SK-N-SH treated with all-trans-retinoic acid at 6 μM for 48 hours (cell line): ENCODE results near the gene EGFL7.

Experiments
- ATAC-seq: fragments of 200-7000 bp; cut with Tn5 transposase; 3 replicates; pipeline ENCODE4 v1.9.1; 2020; ENCODE audit warnings: mild to moderate bottlenecking, moderate library complexity
- ARNTL ChIP-seq: fragments of 450-650 bp; formaldehyde crosslinking; IDR thresholded peaks from 2 replicates; pipeline ENCODE4 v1.5.0; 2020; ENCODE audit warnings: low read depth, mild to moderate bottlenecking, moderate library complexity, borderline replicate concordance
- BACH2 ChIP-seq: fragments of 250-450 bp; sonication (Bioruptor Pico); IDR thresholded peaks from 2 replicates; pipeline ENCODE4 v1.9.0; 2021; ENCODE audit warnings: mild to moderate bottlenecking, borderline replicate concordance
- CSDC2 ChIP-seq: fragments of 250-450 bp; sonication (Bioruptor Pico); IDR thresholded peaks from 2 replicates; pipeline ENCODE4 v1.5.0; 2020; ENCODE audit warnings: mild to moderate bottlenecking, moderate library complexity
- ESRRG ChIP-seq: fragments of 250-450 bp; sonication (Bioruptor Pico); IDR thresholded peaks from 2 replicates; pipeline ENCODE4 v1.6.1; 2021; ENCODE audit warnings: mild to moderate bottlenecking
- GLIS3 ChIP-seq: fragments of 250-450 bp; sonication (Bioruptor Pico); IDR thresholded peaks from 2 replicates; pipeline ENCODE4 v1.5.0; 2020; ENCODE audit warnings: mild to moderate bottlenecking, moderate library complexity
- ISL1 ChIP-seq: fragments of 250-450 bp; sonication (Bioruptor Pico); IDR thresholded peaks from 2 replicates; pipeline ENCODE4 v2.1.2; 2022; ENCODE audit warnings: mild to moderate bottlenecking, moderate library complexity
- OSR1 ChIP-seq: fragments of 250-450 bp; sonication (Bioruptor Pico); IDR thresholded peaks from 2 replicates; pipeline ENCODE4 v1.8.0; 2022; ENCODE audit warnings: moderate library complexity, mild to moderate bottlenecking, inconsistent platforms
- SNAI2 ChIP-seq: fragments of 250-450 bp; sonication (Bioruptor Pico); IDR thresholded peaks from 2 replicates; pipeline ENCODE4 v1.5.0; 2020; ENCODE audit warnings: mild to moderate bottlenecking, moderate library complexity
- TCF4 ChIP-seq: fragments of 250-450 bp; sonication (Bioruptor Pico); IDR thresholded peaks from 2 replicates; pipeline ENCODE4 v1.8.0; 2021; ENCODE audit warnings: mild to moderate bottlenecking, moderate library complexity, borderline replicate concordance
- TOX ChIP-seq: fragments of 250-450 bp; sonication (Bioruptor Pico); IDR thresholded peaks from 2 replicates; pipeline ENCODE4 v1.8.0; 2021; ENCODE audit warnings: mild to moderate bottlenecking, moderate library complexity, borderline replicate concordance
- ZC3H10 ChIP-seq: fragments of 250-450 bp; sonication (Bioruptor Pico); IDR thresholded peaks from 2 replicates; pipeline ENCODE4 v1.5.1; 2021; ENCODE audit warnings: mild to moderate bottlenecking, moderate library complexity
- ZFP3 ChIP-seq: fragments of 250-450 bp; sonication (Bioruptor Pico); IDR thresholded peaks from 2 replicates; pipeline ENCODE4 v1.5.0; 2020; ENCODE audit warnings: mild to moderate bottlenecking, moderate library complexity
- ZNF565 ChIP-seq: fragments of 450-650 bp; formaldehyde crosslinking; conservative IDR thresholded peaks from 2 replicates; pipeline ENCODE4 v1.5.0; 2020; ENCODE audit warnings: low read depth, mild to moderate bottlenecking, moderate library complexity
- ZNF70 ChIP-seq: fragments of 450-650 bp; formaldehyde crosslinking; IDR thresholded peaks from 2 replicates; pipeline ENCODE4 v1.5.0; 2020; ENCODE audit warnings: mild to moderate bottlenecking, moderate library complexity
- TF ChIP-seq, protein P1 (sequence below): fragments of 250-450 bp; sonication (Bioruptor Pico); IDR thresholded peaks from 2 replicates; pipeline ENCODE4 v1.8.0; 2020; ENCODE audit warnings: mild to moderate bottlenecking, moderate library complexity, borderline replicate concordance
- TF ChIP-seq, protein P2 (sequence below): fragments of 250-450 bp; sonication (Bioruptor Pico); IDR thresholded peaks from 2 replicates; pipeline ENCODE4 v1.5.1; 2020; ENCODE audit warnings: low read depth, mild to moderate bottlenecking, moderate library complexity
- TF ChIP-seq, protein P3 (sequence below): fragments of 250-450 bp; sonication (Bioruptor Pico); IDR thresholded peaks from 2 replicates; pipeline ENCODE4 v1.5.0; 2020; ENCODE audit warnings: mild to moderate bottlenecking, moderate library complexity
- TF ChIP-seq, protein P4 (sequence below): fragments of 250-450 bp; sonication (Bioruptor Pico); IDR thresholded peaks from 2 replicates; pipeline ENCODE4 v1.8.0; 2021; ENCODE audit warnings: low read depth, mild to moderate bottlenecking, moderate library complexity, borderline replicate concordance
- TF ChIP-seq, protein P5 (sequence below): fragments of 250-450 bp; sonication (Bioruptor Pico); IDR thresholded peaks from 2 replicates; pipeline ENCODE4 v1.5.1; 2021; ENCODE audit warnings: mild to moderate bottlenecking, moderate library complexity

EGFL7 gene

DNA sequence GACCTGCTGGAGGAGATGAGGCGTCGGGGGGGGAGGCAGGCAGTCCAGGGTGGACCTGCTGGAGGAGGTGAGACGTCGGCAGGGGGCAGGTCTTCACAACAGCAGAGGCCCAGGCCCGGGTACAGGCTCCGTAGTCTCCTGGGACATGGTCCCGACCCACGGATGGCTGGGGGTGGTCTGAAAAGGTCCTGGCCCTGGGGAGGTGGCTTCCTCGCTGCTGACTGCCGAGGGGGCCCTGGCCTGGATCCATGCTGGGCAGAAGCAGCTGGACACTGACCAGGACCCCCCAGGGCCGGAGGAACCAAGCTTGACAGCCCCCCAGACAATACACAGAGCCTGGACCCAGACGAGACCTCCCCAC lies 8.5 kb downstream of the EGFL7 start:
- no peak for ATAC-seq
- TF ChIP-seq BACH2 (no peak), ZFP3 (CRISPR knock-in tag) (no peak), SNAI2 (no peak), ARNTL (CRISPR knock-in tag) (no peak), TOX (no peak), OSR1 (CRISPR knock-in tag) (no peak), ZNF70 (CRISPR knock-in tag) (no peak), ISL1 (no peak)
- TF ChIP-seq, protein P1, sequence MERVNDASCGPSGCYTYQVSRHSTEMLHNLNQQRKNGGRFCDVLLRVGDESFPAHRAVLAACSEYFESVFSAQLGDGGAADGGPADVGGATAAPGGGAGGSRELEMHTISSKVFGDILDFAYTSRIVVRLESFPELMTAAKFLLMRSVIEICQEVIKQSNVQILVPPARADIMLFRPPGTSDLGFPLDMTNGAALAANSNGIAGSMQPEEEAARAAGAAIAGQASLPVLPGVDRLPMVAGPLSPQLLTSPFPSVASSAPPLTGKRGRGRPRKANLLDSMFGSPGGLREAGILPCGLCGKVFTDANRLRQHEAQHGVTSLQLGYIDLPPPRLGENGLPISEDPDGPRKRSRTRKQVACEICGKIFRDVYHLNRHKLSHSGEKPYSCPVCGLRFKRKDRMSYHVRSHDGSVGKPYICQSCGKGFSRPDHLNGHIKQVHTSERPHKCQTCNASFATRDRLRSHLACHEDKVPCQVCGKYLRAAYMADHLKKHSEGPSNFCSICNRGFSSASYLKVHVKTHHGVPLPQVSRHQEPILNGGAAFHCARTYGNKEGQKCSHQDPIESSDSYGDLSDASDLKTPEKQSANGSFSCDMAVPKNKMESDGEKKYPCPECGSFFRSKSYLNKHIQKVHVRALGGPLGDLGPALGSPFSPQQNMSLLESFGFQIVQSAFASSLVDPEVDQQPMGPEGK (CRISPR knock-in tag), result no peak

DNA sequence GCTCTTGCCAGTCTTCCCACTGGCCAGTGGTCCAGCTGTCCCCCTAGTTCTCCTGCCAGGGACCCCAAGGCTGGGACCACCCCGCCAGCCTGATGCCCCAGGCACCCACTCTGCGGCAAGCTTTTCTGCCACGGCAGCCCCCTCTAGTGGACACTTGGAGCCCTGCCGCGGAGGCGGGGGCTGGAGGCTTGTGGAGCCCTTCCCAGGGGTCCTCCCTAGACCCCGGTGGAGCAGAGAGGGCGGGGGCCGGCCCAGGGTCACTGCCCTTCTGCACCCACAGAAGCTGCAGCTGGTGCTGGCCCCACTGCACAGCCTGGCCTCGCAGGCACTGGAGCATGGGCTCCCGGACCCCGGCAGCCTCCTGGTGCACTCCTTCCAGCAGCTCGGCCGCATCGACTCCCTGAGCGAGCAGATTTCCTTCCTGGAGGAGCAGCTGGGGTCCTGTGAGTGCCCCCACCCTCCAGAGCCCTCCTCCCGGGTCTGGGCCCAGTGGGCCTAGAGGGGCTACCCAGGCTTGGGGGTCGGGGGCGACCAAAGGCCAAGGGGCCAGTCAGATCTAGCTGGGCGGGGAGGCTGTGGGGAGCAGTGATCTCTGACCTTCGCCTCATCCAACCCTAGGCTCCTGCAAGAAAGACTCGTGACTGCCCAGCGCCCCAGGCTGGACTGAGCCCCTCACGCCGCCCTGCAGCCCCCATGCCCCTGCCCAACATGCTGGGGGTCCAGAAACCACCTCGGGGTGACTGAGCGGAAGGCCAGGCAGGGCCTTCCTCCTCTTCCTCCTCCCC lies 9.1 kb downstream of the EGFL7 start:
- peak; percentile 69 for ATAC-seq
- TF ChIP-seq BACH2, result no peak
- TF ChIP-seq GLIS3 (CRISPR knock-in tag), result no peak
- no peak for TF ChIP-seq ARNTL (CRISPR knock-in tag)
- TF ChIP-seq ZC3H10, result no peak
- TF ChIP-seq ZFP3 (CRISPR knock-in tag), result no peak
- TF ChIP-seq, protein P2, sequence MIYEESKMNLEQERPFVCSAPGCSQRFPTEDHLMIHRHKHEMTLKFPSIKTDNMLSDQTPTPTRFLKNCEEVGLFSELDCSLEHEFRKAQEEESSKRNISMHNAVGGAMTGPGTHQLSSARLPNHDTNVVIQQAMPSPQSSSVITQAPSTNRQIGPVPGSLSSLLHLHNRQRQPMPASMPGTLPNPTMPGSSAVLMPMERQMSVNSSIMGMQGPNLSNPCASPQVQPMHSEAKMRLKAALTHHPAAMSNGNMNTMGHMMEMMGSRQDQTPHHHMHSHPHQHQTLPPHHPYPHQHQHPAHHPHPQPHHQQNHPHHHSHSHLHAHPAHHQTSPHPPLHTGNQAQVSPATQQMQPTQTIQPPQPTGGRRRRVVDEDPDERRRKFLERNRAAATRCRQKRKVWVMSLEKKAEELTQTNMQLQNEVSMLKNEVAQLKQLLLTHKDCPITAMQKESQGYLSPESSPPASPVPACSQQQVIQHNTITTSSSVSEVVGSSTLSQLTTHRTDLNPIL (CRISPR knock-in tag), result no peak
- TF ChIP-seq, protein P3, sequence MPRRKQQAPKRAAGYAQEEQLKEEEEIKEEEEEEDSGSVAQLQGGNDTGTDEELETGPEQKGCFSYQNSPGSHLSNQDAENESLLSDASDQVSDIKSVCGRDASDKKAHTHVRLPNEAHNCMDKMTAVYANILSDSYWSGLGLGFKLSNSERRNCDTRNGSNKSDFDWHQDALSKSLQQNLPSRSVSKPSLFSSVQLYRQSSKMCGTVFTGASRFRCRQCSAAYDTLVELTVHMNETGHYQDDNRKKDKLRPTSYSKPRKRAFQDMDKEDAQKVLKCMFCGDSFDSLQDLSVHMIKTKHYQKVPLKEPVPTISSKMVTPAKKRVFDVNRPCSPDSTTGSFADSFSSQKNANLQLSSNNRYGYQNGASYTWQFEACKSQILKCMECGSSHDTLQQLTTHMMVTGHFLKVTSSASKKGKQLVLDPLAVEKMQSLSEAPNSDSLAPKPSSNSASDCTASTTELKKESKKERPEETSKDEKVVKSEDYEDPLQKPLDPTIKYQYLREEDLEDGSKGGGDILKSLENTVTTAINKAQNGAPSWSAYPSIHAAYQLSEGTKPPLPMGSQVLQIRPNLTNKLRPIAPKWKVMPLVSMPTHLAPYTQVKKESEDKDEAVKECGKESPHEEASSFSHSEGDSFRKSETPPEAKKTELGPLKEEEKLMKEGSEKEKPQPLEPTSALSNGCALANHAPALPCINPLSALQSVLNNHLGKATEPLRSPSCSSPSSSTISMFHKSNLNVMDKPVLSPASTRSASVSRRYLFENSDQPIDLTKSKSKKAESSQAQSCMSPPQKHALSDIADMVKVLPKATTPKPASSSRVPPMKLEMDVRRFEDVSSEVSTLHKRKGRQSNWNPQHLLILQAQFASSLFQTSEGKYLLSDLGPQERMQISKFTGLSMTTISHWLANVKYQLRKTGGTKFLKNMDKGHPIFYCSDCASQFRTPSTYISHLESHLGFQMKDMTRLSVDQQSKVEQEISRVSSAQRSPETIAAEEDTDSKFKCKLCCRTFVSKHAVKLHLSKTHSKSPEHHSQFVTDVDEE (CRISPR knock-in tag), result no peak
- TF ChIP-seq ZNF70 (CRISPR knock-in tag), result no peak
- no peak for TF ChIP-seq TCF4

DNA sequence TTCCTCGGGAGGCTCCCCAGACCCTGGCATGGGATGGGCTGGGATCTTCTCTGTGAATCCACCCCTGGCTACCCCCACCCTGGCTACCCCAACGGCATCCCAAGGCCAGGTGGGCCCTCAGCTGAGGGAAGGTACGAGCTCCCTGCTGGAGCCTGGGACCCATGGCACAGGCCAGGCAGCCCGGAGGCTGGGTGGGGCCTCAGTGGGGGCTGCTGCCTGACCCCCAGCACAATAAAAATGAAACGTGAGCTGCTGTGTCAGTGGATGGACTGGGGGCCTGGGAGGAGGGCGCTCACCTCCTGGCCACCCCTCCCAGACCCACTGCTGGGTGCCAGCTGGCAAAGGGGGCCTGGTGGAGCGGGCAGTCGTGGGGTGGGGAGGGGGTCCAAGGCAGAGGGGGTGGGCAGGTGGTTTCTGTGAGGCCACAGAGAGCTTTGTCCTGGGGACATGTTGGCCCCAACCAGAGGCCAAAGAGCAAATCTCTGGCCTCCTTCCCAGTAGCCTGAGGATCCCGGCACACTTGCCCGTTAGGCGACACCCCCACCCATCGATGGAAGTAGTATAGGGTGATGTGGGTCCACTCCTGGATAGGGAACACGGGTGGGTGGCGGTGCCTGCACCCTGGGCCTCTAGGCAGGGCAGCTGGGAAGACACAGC lies 9.8 kb downstream of the EGFL7 start:
- no peak for TF ChIP-seq CSDC2 (CRISPR knock-in tag)
- no peak for TF ChIP-seq OSR1 (CRISPR knock-in tag)
- no peak for TF ChIP-seq ISL1
- TF ChIP-seq TOX, result no peak
- TF ChIP-seq SNAI2, result no peak
- TF ChIP-seq ESRRG (CRISPR knock-in tag), result no peak
- TF ChIP-seq ZNF565, result no peak
- TF ChIP-seq, protein P4, sequence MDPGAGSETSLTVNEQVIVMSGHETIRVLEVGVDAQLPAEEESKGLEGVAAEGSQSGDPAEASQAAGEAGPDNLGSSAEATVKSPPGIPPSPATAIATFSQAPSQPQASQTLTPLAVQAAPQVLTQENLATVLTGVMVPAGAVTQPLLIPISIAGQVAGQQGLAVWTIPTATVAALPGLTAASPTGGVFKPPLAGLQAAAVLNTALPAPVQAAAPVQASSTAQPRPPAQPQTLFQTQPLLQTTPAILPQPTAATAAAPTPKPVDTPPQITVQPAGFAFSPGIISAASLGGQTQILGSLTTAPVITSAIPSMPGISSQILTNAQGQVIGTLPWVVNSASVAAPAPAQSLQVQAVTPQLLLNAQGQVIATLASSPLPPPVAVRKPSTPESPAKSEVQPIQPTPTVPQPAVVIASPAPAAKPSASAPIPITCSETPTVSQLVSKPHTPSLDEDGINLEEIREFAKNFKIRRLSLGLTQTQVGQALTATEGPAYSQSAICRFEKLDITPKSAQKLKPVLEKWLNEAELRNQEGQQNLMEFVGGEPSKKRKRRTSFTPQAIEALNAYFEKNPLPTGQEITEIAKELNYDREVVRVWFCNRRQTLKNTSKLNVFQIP (CRISPR knock-in tag), result no peak
- TF ChIP-seq ARNTL (CRISPR knock-in tag), result no peak
- TF ChIP-seq, all 23 proteins: peak for 0
- ATAC-seq, result no peak

DNA sequence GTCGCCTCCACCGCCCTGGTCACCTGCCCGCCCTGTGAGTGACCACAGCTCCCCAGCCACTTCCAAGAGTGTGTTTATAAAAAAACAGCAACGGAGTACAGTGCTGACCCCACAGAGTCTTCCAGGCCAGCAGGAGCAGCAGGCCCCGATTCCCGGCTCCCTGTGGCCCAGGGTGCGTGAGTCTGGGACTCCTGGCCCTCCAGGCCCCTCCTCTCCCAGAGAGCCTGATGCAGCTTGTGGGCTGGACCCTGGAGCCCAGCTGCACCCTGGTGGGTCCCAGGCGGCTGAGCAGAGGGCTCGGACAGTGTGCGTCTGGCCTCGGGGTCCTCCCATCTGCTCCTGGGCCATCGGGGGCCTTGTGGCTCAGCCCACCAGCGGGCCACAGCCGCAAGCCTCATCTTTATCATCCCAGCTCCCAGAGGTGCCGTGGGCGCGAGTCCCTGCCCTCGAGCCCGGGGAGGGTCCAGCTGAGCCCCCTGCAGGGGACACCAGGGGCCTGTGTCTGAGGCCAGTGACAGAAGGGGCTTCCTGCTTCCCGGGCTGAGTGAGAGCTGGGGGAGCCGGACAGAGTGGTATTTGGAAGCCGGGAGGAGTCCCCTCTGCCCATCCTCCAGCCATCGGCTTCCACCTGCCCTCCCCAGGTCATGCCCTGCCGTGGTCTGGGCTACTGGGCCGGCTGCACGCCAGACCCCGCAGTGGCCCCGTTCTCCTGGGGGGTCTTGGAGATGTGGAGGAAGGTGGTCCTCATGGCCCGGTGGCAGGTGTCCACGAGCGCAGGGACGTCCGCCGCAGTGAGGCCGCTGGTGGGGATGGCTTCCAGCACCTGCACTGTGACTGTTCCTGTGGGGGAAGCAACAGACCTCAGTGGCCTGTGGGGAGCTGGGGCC lies 10.6 kb downstream of the EGFL7 start:
- ATAC-seq, result no peak
- no peak for TF ChIP-seq SNAI2
- TF ChIP-seq ZC3H10, result no peak
- TF ChIP-seq TCF4, result no peak
- no peak for TF ChIP-seq OSR1 (CRISPR knock-in tag)
- TF ChIP-seq BACH2, result no peak
- no peak for TF ChIP-seq ESRRG (CRISPR knock-in tag)
- TF ChIP-seq, protein P2 (CRISPR knock-in tag), result no peak
- TF ChIP-seq ISL1, result no peak
- TF ChIP-seq, protein P5, sequence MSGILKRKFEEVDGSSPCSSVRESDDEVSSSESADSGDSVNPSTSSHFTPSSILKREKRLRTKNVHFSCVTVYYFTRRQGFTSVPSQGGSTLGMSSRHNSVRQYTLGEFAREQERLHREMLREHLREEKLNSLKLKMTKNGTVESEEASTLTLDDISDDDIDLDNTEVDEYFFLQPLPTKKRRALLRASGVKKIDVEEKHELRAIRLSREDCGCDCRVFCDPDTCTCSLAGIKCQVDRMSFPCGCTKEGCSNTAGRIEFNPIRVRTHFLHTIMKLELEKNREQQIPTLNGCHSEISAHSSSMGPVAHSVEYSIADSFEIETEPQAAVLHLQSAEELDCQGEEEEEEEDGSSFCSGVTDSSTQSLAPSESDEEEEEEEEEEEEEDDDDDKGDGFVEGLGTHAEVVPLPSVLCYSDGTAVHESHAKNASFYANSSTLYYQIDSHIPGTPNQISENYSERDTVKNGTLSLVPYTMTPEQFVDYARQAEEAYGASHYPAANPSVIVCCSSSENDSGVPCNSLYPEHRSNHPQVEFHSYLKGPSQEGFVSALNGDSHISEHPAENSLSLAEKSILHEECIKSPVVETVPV (CRISPR knock-in tag), result no peak
- TF ChIP-seq ARNTL (CRISPR knock-in tag), result no peak
